ENCODE data around the gene SLC39A7. TPM values are rescaled to one million over a fixed set of nuclear protein-coding genes. Genes with fewer than 3 reads are reported as not detected.

The SLC39A7 gene
- total RNA-seq, 1 donor from 2014 or later: 94.1 TPM

DNA sequence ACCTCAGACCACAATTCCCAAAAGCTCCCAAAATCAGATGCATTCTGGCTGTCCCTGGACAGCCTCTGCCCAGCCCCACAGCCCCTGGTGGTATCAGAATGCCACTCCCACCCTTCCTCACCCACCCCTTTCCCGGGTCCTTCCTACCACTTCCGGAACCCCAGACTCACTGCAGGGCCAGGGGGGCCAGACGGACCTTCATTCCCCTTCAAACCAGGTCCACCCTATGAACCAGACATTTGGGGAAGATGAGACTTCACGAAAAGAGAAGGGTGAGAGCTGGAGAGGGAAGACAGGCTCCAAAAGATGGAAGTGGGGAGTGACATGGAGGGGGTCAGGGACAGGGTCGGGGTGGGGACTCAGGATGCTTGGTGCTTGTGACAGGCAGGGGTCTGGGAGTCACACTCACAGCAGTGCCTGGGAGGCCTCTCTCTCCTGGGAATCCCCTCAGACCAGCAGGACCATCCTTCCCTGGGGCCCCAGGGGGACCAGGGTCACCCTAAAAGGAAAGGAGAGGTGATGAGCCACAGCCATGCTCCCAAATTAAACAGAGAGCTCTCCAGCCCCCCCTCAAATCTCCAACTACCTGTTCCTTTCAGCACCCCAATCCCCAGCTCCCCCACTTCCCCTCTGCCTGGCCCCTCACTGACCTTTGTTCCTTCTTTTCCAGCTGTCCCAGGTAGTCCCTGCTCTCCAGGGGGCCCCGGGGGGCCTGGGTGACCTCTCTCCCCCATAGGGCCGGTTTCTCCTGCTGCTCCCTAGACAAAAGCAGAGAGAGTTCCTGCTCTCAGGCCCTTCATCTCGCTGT is 28.6 kb upstream of the SLC39A7 start:
- Histone ChIP-seq H3K4me3 (ENCODE audit: low read depth, low read length) (no peak overlapping the region), H3K36me3 (ENCODE audit: control insufficient read depth, insufficient read depth, low read length) (no peaks in the 10 kb centered on the region), H3K27me3 (ENCODE audit: control insufficient read depth, insufficient read depth, low read length) (peaks cover 12% of the 10 kb centered on the region)
- TF ChIP-seq, protein P1, sequence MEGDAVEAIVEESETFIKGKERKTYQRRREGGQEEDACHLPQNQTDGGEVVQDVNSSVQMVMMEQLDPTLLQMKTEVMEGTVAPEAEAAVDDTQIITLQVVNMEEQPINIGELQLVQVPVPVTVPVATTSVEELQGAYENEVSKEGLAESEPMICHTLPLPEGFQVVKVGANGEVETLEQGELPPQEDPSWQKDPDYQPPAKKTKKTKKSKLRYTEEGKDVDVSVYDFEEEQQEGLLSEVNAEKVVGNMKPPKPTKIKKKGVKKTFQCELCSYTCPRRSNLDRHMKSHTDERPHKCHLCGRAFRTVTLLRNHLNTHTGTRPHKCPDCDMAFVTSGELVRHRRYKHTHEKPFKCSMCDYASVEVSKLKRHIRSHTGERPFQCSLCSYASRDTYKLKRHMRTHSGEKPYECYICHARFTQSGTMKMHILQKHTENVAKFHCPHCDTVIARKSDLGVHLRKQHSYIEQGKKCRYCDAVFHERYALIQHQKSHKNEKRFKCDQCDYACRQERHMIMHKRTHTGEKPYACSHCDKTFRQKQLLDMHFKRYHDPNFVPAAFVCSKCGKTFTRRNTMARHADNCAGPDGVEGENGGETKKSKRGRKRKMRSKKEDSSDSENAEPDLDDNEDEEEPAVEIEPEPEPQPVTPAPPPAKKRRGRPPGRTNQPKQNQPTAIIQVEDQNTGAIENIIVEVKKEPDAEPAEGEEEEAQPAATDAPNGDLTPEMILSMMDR (IDR thresholded peaks at IDR 0.05; ENCODE audit: insufficient read depth, low read length, poor library complexity, severe bottlenecking): no peak
- no peak for DNase-seq (ENCODE audit: low read depth)

DNA sequence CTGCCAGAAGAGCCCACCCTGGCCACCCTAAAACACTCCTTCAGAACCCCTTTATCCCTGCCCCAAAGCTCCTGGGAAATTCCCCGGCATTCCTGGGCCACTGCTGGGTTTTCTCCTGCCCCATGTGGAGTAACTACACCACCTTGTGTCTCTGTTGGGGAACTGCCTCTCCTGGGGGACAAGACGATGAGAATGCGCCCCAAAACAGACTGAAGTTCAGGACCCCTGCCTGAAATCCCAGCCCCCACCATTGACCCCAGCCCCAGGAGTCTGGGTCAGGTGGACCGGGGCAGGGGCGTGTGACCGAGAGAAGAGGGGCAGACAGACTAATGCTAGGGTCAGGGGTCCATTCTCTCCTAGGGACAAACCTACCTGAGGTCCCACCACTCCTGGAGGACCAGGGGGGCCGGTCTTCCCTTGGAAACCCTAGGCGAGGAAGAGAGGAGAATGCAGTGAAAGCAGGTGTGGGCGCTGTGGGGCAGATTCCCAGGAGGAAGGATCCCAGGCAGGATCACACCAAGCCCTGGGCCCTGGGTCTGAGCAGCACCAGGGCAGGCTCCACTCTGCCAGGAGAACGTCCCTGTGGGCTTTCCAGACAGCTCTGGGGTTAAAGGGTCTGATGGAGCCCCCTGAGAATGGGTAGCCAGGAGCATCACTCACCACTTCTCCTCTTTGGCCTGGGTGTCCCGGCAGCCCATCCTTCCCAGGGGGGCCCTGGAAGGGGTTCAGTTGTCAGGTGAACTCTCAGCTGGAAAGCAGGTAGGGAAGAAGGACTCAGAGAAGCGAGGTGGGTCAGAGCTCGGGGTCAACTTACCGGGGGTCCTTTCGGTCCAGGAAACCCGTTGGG is 27.8 kb upstream of the SLC39A7 start:
- Histone ChIP-seq H3K4me3 (ENCODE audit: low read depth, low read length) (no peak overlapping the region), H3K27me3 (ENCODE audit: control insufficient read depth, insufficient read depth, low read length) (peaks cover 12% of the 10 kb centered on the region), H3K36me3 (ENCODE audit: control insufficient read depth, insufficient read depth, low read length) (no peaks in the 10 kb centered on the region)
- TF ChIP-seq, protein P1 (IDR thresholded peaks at IDR 0.05; ENCODE audit: insufficient read depth, low read length, poor library complexity, severe bottlenecking): peak; percentile 60
- no peak for DNase-seq (ENCODE audit: low read depth)

DNA sequence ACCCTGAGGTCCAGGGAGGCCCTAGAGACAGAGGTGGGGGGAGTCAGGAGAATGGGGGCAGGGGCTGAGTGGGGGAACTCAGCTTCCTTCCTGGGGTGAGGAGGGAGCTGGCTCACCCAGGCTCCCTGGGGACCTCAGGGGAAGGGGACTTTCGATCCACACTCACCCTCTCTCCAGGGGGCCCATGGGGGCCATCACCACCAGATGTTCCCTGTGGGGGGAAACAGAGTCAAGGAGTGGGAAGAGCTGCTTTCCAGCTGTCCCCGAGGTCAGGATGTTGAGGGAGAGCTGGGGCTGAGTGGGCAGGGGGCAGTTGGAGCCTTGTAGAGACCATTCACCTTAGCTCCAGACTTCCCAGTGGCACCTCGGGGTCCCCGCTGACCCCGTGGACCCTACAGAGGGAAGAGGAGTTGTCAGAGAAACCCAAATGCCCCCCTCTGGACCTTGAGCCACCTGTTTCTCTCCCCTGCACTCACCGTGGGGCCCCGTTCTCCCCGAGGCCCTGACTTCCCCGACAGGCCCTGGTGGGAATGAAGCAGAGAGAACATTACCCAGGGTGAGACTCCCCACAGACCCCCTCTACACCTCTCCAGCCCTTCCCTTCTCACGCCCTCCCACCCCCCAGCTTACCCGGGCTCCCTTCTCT is 27.0 kb upstream of the SLC39A7 start:
- TF ChIP-seq, protein P1 (IDR thresholded peaks at IDR 0.05; ENCODE audit: insufficient read depth, low read length, poor library complexity, severe bottlenecking): no peak
- H3K27me3 ChIP-seq (ENCODE audit: control insufficient read depth, insufficient read depth, low read length): peaks cover 12% of the 10 kb centered on the region
- H3K4me3 ChIP-seq (ENCODE audit: low read depth, low read length): no peak overlapping the region
- no peak for DNase-seq (ENCODE audit: low read depth)
- no peaks in the 10 kb centered on the region for H3K36me3 ChIP-seq (ENCODE audit: control insufficient read depth, insufficient read depth, low read length)

DNA sequence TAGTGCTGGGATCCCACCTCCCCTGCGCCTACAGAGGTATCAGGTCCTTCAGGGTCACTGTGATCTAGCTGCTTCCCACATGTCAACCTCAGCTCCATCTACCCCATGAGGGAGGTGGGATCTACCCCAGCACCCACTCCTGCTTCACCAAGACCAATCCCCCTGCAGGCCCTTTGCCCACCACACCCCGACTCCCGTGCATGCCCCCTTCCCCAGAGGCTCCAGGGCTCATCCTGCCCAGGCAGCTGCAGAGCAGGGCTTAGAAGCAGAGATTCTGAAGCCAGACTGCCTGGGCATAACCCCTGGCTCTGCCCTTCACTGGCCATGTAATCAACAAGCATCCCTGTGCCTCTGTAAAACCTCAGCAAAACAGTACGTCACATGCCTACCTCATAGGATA is 25.9 kb upstream of the SLC39A7 start:
- TF ChIP-seq, protein P1 (IDR thresholded peaks at IDR 0.05; ENCODE audit: insufficient read depth, low read length, poor library complexity, severe bottlenecking): no peak
- H3K36me3 ChIP-seq (ENCODE audit: control insufficient read depth, insufficient read depth, low read length): no peaks in the 10 kb centered on the region
- H3K4me3 ChIP-seq (ENCODE audit: low read depth, low read length): no peak overlapping the region
- no peak for DNase-seq (ENCODE audit: low read depth)
- H3K27me3 ChIP-seq (ENCODE audit: control insufficient read depth, insufficient read depth, low read length): peaks cover 12% of the 10 kb centered on the region

DNA sequence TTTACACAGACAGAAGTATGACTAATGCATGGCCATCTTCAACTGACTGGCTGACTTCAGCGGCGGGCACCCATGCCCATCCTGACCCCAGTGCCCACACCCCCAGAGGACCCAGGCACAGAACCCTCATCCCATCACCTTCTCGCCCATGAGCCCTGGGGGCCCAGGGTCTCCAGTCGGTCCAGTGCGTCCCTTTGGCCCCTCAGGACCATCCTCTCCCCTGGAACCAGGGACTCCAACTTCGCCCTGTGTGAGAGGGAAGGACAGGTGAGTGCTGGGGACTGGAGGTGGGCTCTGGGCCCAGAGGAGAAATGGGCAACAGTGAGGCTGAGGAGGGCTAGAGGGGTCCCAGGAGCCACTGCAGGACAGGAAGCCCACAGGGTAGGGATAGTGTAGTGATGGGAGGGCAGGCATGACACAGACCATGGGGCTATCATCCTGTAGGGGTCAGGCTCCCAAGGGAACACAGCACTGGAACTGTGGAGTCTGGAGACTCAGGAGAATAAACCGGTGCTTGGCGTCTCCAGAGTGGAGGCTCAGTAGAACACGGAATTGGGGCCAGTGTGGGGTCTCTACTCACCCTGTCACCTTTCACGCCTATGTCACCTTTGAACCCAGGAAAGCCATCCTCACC is 25.1 kb upstream of the SLC39A7 start:
- Histone ChIP-seq H3K4me3 (ENCODE audit: low read depth, low read length) (no peak overlapping the region), H3K27me3 (ENCODE audit: control insufficient read depth, insufficient read depth, low read length) (peaks cover 12% of the 10 kb centered on the region), H3K36me3 (ENCODE audit: control insufficient read depth, insufficient read depth, low read length) (no peaks in the 10 kb centered on the region)
- no peak for DNase-seq (ENCODE audit: low read depth)
- TF ChIP-seq, protein P1 (IDR thresholded peaks at IDR 0.05; ENCODE audit: insufficient read depth, low read length, poor library complexity, severe bottlenecking): no peak

Data from kidney epithelial cell (primary cell).